Sciatic nerve (tissue), 2 donors: ENCODE results near the gene ATP2B2. TPM values are rescaled to one million over a fixed set of nuclear protein-coding genes. Genes with fewer than 3 reads are reported as not detected.

Experiments
- ATAC-seq: fragments of 200-7000 bp; cut with Tn5 transposase; one replicate; pipeline ENCODE4 v1.9.1; 2020; ENCODE audit warnings: mild to moderate bottlenecking, moderate library complexity
- DNase-seq: peaks from one replicate; pipeline ENCODE4 v3.0.0-alpha.2; 2020; ENCODE audit warnings: low spot score
- intact Hi-C: fragments of 100-400 bp; cut with DNase I; formaldehyde crosslinking; loops from one replicate; pipeline ENCODE4 v1.14.2; 2022
- total RNA-seq: library from RNA; stranded (reverse); fragmentation: NEBNext Ultra II Directional; extraction: Animal tissue kit (Norgen Biotek cat#: 25700); gene quantifications from one replicate; pipeline ENCODE4 v1.2.1, GENCODE V29; 2021
- donor health status: DM: no; HTN: no; CAD: no.
- donor health status: DM: no; HTN: no; CAD: no.

ATP2B2 gene
- total RNA-seq, 1 donor from 2014 or later = 1.4 TPM

- intact Hi-C loops = no loop called here
- DNase-seq (no peak), ATAC-seq (no peak)
Measured at GRCh38 chr3:10349801-10350200, 155.6 kb downstream of the ATP2B2 start.

GRCh38 chr3:10348404-10348721 lies 157.0 kb downstream of the ATP2B2 start:
- intact Hi-C loops = no loop called here
- no peak for DNase-seq
- ATAC-seq = no peak

- DNase-seq (no peak), ATAC-seq (no peak)
- intact Hi-C loops = no loop called here
Measured at GRCh38 chr3:10347648-10348403, 157.6 kb downstream of the ATP2B2 start.

GRCh38 chr3:10345911-10346310 lies 159.5 kb downstream of the ATP2B2 start:
- intact Hi-C loops = no loop called here
- DNase-seq (no peak), ATAC-seq (no peak)

GRCh38 chr3:10344944-10345575 lies 160.3 kb downstream of the ATP2B2 start:
- DNase-seq (no peak), ATAC-seq (no peak)
- intact Hi-C loops = loop anchor here (5.0 kb wide), 1 partner anchor 392 kb away; no protein-coding TSS in a partner anchor

GRCh38 chr3:10344147-10344943 lies 161.0 kb downstream of the ATP2B2 start:
- ATAC-seq (peak; percentile 37), DNase-seq (no peak)
- intact Hi-C loops = loop anchor here (5.0 kb wide), 1 partner anchor 393 kb away; no protein-coding TSS in a partner anchor

GRCh38 chr3:10343526-10343925 lies 161.9 kb downstream of the ATP2B2 start:
- ATAC-seq (no peak), DNase-seq (no peak)
- intact Hi-C loops = loop anchor here (5.0 kb wide), 1 partner anchor 394 kb away; no protein-coding TSS in a partner anchor

GRCh38 chr3:10342781-10343180 lies 162.6 kb downstream of the ATP2B2 start:
- DNase-seq (no peak), ATAC-seq (no peak)
- intact Hi-C loops = loop anchor here (5.0 kb wide), 1 partner anchor 395 kb away; no protein-coding TSS in a partner anchor

GRCh38 chr3:10341901-10342398 lies 163.4 kb downstream of the ATP2B2 start:
- ATAC-seq (no peak), DNase-seq (no peak)
- intact Hi-C loops = loop anchor here (5.0 kb wide), 1 partner anchor 395 kb away; no protein-coding TSS in a partner anchor

- no peak for DNase-seq
- no peak for ATAC-seq
- intact Hi-C loops = loop anchor here (5.0 kb wide), 1 partner anchor 397 kb away; no protein-coding TSS in a partner anchor
Measured at GRCh38 chr3:10340476-10340875, 164.9 kb downstream of the ATP2B2 start.

GRCh38 chr3:10340046-10340445 lies 165.3 kb downstream of the ATP2B2 start:
- ATAC-seq (no peak), DNase-seq (no peak)
- intact Hi-C loops = loop anchor here (5.0 kb wide), 1 partner anchor 397 kb away; no protein-coding TSS in a partner anchor

- no peak for DNase-seq
- intact Hi-C loops = no loop called here
- ATAC-seq = no peak
Measured at GRCh38 chr3:10339376-10339955, 165.9 kb downstream of the ATP2B2 start.

- no peak for ATAC-seq
- no peak for DNase-seq
- intact Hi-C loops = no loop called here
Measured at GRCh38 chr3:10338591-10339353, 166.6 kb downstream of the ATP2B2 start.

- DNase-seq = no peak
- intact Hi-C loops = no loop called here
- ATAC-seq = no peak
Measured at GRCh38 chr3:10338164-10338470, 167.3 kb downstream of the ATP2B2 start.

- intact Hi-C loops = no loop called here
- DNase-seq (no peak), ATAC-seq (no peak)
Measured at GRCh38 chr3:10337323-10338163, 167.8 kb downstream of the ATP2B2 start.

GRCh38 chr3:10336761-10337160 lies 168.6 kb downstream of the ATP2B2 start:
- no peak for ATAC-seq

GRCh38 chr3:10335871-10336622 lies 169.3 kb downstream of the ATP2B2 start:
- intact Hi-C loops = no loop called here
- DNase-seq (no peak), ATAC-seq (no peak)

More at GRCh38 chr3:10336761-10337160, 168.6 kb downstream of the ATP2B2 start:
- DNase-seq = no peak
- intact Hi-C loops = no loop called here
